CD4-positive, alpha-beta T cell (primary cell): Measurements from ENCODE around the gene IL36A. TPM values are rescaled to one million over a fixed set of nuclear protein-coding genes. Genes with fewer than 3 reads are reported as not detected.

Experiments
- ATAC-seq: fragments of 200-7000 bp; cut with Tn5 transposase; one replicate; pipeline ENCODE4 v1.10.0; 2022; ENCODE audit warnings: mild to moderate bottlenecking; ENCODE audit not compliant: poor library complexity
- CTCF ChIA-PET: fragments of 350-600 bp; sonication (Branson Sonifier 250); formaldehyde crosslinking; loops from one replicate; lab custom pipeline; 2021; ENCODE audit warnings: antibody characterized with exemption, inconsistent platforms; lab: Charles Lee
- POLR2A ChIA-PET: fragments of 350-600 bp; sonication (Branson Sonifier 250); formaldehyde crosslinking; loops from one replicate; lab custom pipeline; 2021; ENCODE audit warnings: antibody characterized with exemption, inconsistent platforms; lab: Charles Lee
- DNase-seq, 14 experiments: peaks; one replicate each; pipeline ENCODE4 v3.0.0-alpha.2; 2013 to 2020; ENCODE audit warnings: mixed read lengths in 2 of 14
- H3K27ac ChIP-seq, 2 donors: one replicate each; pipeline versions ENCODE4 v1.5.1 to v1.7.0; 2013; ENCODE audit warnings: low read length in 2 of 2, low read depth in 1 of 2, mild to moderate bottlenecking in 1 of 2
- H3K27me3 ChIP-seq, 2 experiments: 1 replicate in 1 of 2; 2 replicates in 1 of 2; pipeline versions ENCODE4 v1.6.1 to v1.7.0; 2013; ENCODE audit warnings: low read length in 2 of 2, control low read depth in 1 of 2, mild to moderate bottlenecking in 1 of 2, moderate library complexity in 1 of 2; ENCODE audit not compliant: insufficient read depth in 2 of 2, control insufficient read depth in 1 of 2
- H3K36me3 ChIP-seq: one replicate; pipeline ENCODE4 v1.6.1; 2013; ENCODE audit warnings: low read length, control low read depth; ENCODE audit not compliant: insufficient read depth
- H3K4me1 ChIP-seq: one replicate; pipeline ENCODE4 v1.6.1; 2013; ENCODE audit warnings: low read length, control low read depth; ENCODE audit not compliant: insufficient read depth
- H3K4me3 ChIP-seq: one replicate; pipeline ENCODE4 v1.5.1; 2013; ENCODE audit warnings: mild to moderate bottlenecking, low read length, moderate library complexity
- H3K9me3 ChIP-seq, 2 experiments: 1 replicate in 1 of 2; 2 replicates in 1 of 2; pipeline versions ENCODE4 v1.6.1 to v1.7.0; 2013; ENCODE audit warnings: low read length in 2 of 2, mild to moderate bottlenecking in 2 of 2, control low read depth in 1 of 2, moderate library complexity in 1 of 2; ENCODE audit not compliant: control insufficient read depth in 1 of 2, insufficient read depth in 1 of 2
- H3K27ac Mint-ChIP-seq: one replicate; pipeline ENCODE4 v1.8.0; 2020; ENCODE audit warnings: mixed read lengths
- H3K27me3 Mint-ChIP-seq: one replicate; pipeline ENCODE4 v1.8.0; 2021; ENCODE audit warnings: mixed read lengths
- H3K36me3 Mint-ChIP-seq: one replicate; pipeline ENCODE4 v1.8.0; 2021; ENCODE audit warnings: low read depth, mixed read lengths
- H3K4me1 Mint-ChIP-seq: one replicate; pipeline ENCODE4 v1.8.0; 2021; ENCODE audit warnings: low read depth, mixed read lengths
- H3K4me3 Mint-ChIP-seq: one replicate; pipeline ENCODE4 v1.8.0; 2020; ENCODE audit warnings: mild to moderate bottlenecking, mixed read lengths
- H3K9me3 Mint-ChIP-seq: one replicate; pipeline ENCODE4 v1.8.0; 2020; ENCODE audit warnings: mixed read lengths
- CTCF ChIP-seq: fragments of 200-600 bp; IDR thresholded peaks from one replicate; pipeline ENCODE4 v1.8.0; 2022; ENCODE audit warnings: antibody characterized with exemption, mild to moderate bottlenecking
- intact Hi-C, 2 experiments: fragments of 100-400 bp; cut with DNase I in 1 of 2; cut with micrococcal nuclease in 1 of 2; formaldehyde crosslinking; loops; one replicate each; pipeline versions ENCODE4 v1.15.1 to v1.9.0; 2023 to 2025; cut with DNase I, micrococcal nuclease
- total RNA-seq, 174 experiments: library from RNA in 2 of 174; stranded (reverse) in 2 of 174; gene quantifications; one replicate each; pipeline ENCODE4 v1.2.3 and lab custom pipeline; 2021 to 2026

IL36A gene
- total RNA-seq, 2 experiments from 2014 or later: 0.47 TPM; not detected in 1

GRCh38 chr2:112967023-112967422 lies 38.2 kb upstream of the IL36A start:
- intact Hi-C loops: no loop called here

GRCh38 chr2:112972423-112973086 lies 32.7 kb upstream of the IL36A start:
- ChIA-PET CTCF (no interaction called here), POLR2A (no interaction called here)
- Mint-ChIP-seq H3K27ac (no peak overlapping the region), H3K9me3 (no peaks in the 10 kb centered on the region), H3K4me1 (peaks cover 19% of the 10 kb centered on the region), H3K36me3 (no peaks in the 10 kb centered on the region), H3K27me3 (no peaks in the 10 kb centered on the region), H3K4me3 (no peak overlapping the region)
- Histone ChIP-seq H3K9me3 (no peaks in the 10 kb centered on the region), H3K27me3 (no peaks in the 10 kb centered on the region), H3K27ac (no peak overlapping the region), H3K36me3 (no peaks in the 10 kb centered on the region), H3K4me1 (peaks cover 6% of the 10 kb centered on the region), H3K4me3 (no peak overlapping the region)
- TF ChIP-seq CTCF: no peak
- intact Hi-C loops: no loop called here
- DNase-seq (no peak), ATAC-seq (no peak)

More at GRCh38 chr2:112967023-112967422, 38.2 kb upstream of the IL36A start:
- peaks cover 2% of the 10 kb centered on the region for H3K4me1 ChIP-seq
- no peak overlapping the region for H3K4me3 ChIP-seq
- no peak for TF ChIP-seq CTCF
- no peaks in the 10 kb centered on the region for H3K9me3 ChIP-seq
- no peaks in the 10 kb centered on the region for H3K27me3 ChIP-seq
- Mint-ChIP-seq H3K4me3 (no peak overlapping the region), H3K4me1 (peaks cover 6% of the 10 kb centered on the region), H3K36me3 (no peaks in the 10 kb centered on the region), H3K27me3 (no peaks in the 10 kb centered on the region), H3K27ac (no peak overlapping the region), H3K9me3 (no peaks in the 10 kb centered on the region)
- POLR2A ChIA-PET: no interaction called here
- DNase-seq (no peak), ATAC-seq (no peak)
- no peak overlapping the region for H3K27ac ChIP-seq
- CTCF ChIA-PET: interaction anchor here (1.1 kb wide), 1 partner anchor 8 kb away, joined by 6 read pairs; no protein-coding TSS in a partner anchor
- no peaks in the 10 kb centered on the region for H3K36me3 ChIP-seq

- Mint-ChIP-seq H3K4me1 (peaks cover 22% of the 10 kb centered on the region), H3K36me3 (no peaks in the 10 kb centered on the region), H3K4me3 (no peak overlapping the region), H3K9me3 (no peaks in the 10 kb centered on the region), H3K27ac (no peak overlapping the region), H3K27me3 (no peaks in the 10 kb centered on the region)
- no peaks in the 10 kb centered on the region for H3K36me3 ChIP-seq
- no peak overlapping the region for H3K4me3 ChIP-seq
- H3K9me3 ChIP-seq: no peaks in the 10 kb centered on the region
- POLR2A ChIA-PET: no interaction called here
- peaks cover 9% of the 10 kb centered on the region for H3K4me1 ChIP-seq
- no peak overlapping the region for H3K27ac ChIP-seq
- TF ChIP-seq CTCF: no peak
- DNase-seq: no peak
- H3K27me3 ChIP-seq: no peaks in the 10 kb centered on the region
- CTCF ChIA-PET: no interaction called here
- no peak for ATAC-seq
- intact Hi-C loops: no loop called here
Observed at GRCh38 chr2:112973156-112973555, 32.1 kb upstream of the IL36A start.
